Endothelial cell of umbilical vein (primary cell): ENCODE measurements around the gene KCNC1. TPM values are rescaled to one million over a fixed set of nuclear protein-coding genes. Genes with fewer than 3 reads are reported as not detected.

Source experiments
- BruUV-seq: library from RNA; stranded (reverse); fragments of 400-500 nt; replicated peaks from 2 replicates; lab custom pipeline; 2021; lab: Mats Ljungman, UMichigan
- CTCF ChIA-PET: fragments of 300-600, 350-600 bp; sonication (Branson Sonifier 250); formaldehyde crosslinking; loops from one replicate; lab custom pipeline; 2021; ENCODE audit warnings: antibody characterized with exemption, inconsistent platforms; lab: Charles Lee
- POLR2A ChIA-PET: fragments of 300-600, 350-600 bp; sonication (Branson Sonifier 250); formaldehyde crosslinking; loops from one replicate; lab custom pipeline; 2021; ENCODE audit warnings: antibody characterized with exemption, inconsistent platforms; lab: Charles Lee
- DNase-seq: peaks from one replicate; pipeline ENCODE4 v3.0.0-alpha.2; 2011; ENCODE audit warnings: low read depth, low spot score
- FAIRE-seq: peaks from 2 replicates; lab custom pipeline; 2011; peaks lifted over from hg19 to GRCh38; lab: Jason Lieb, UNC
- H2AFZ ChIP-seq: 2 replicates; pipeline ENCODE4 v1.6.0; 2012; ENCODE audit warnings: low read depth, low read length, control low read depth, inconsistent platforms
- H3K27ac ChIP-seq: 2 replicates; pipeline ENCODE4 v1.5.1; 2011; ENCODE audit warnings: low read depth, mild to moderate bottlenecking, control low read depth, low read length, moderate library complexity; ENCODE audit not compliant: insufficient read depth
- H3K27me3 ChIP-seq, 2 experiments: 2 replicates each; pipeline versions ENCODE4 v1.6.0 to v1.6.1; 2011; ENCODE audit warnings: low read length in 2 of 2, mixed read lengths in 1 of 2; ENCODE audit not compliant: control insufficient read depth in 2 of 2, insufficient read depth in 2 of 2
- H3K36me3 ChIP-seq, 2 experiments: 2 replicates in 1 of 2; 3 replicates in 1 of 2; pipeline ENCODE4 v1.5.1; 2011; ENCODE audit warnings: low read length in 2 of 2, mild to moderate bottlenecking in 1 of 2, moderate library complexity in 1 of 2; ENCODE audit not compliant: control insufficient read depth in 2 of 2, insufficient read depth in 2 of 2; ENCODE audit errors: extremely low read depth in 1 of 2
- H3K4me1 ChIP-seq: 3 replicates; pipeline ENCODE4 v1.5.1; 2011; ENCODE audit warnings: mild to moderate bottlenecking, low read length; ENCODE audit not compliant: control insufficient read depth, insufficient read depth; ENCODE audit errors: extremely low read depth
- H3K4me2 ChIP-seq: 2 replicates; pipeline ENCODE4 v1.6.1; 2011; ENCODE audit warnings: low read length, control low read depth, mixed read lengths; ENCODE audit not compliant: insufficient read depth
- H3K4me3 ChIP-seq, 3 experiments: fragments of 200-600 bp in 1 of 3; sonication (generic), shearing (Covaris generic) in 1 of 3; replicated peaks in 1 of 3; 2 replicates each; pipeline ENCODE4 v1.5.1; 2011 to 2016; ENCODE audit warnings: control low read depth in 3 of 3, low read length in 3 of 3, mild to moderate bottlenecking in 2 of 3, inconsistent platforms in 1 of 3, low read depth in 1 of 3, moderate library complexity in 1 of 3; ENCODE audit not compliant: insufficient read depth in 1 of 3
- H3K79me2 ChIP-seq: 2 replicates; pipeline ENCODE4 v1.6.0; 2012; ENCODE audit warnings: low read length, inconsistent platforms; ENCODE audit not compliant: control insufficient read depth, insufficient read depth
- H3K9ac ChIP-seq: replicated peaks from 2 replicates; pipeline ENCODE3; 2011; ENCODE audit warnings: low read length, control low read depth; ENCODE audit not compliant: insufficient read depth; ENCODE audit errors: extremely low read depth
- H3K9me1 ChIP-seq: replicated peaks from 3 replicates; pipeline ENCODE4 v1.6.0; 2011; ENCODE audit warnings: mild to moderate bottlenecking, low read length; ENCODE audit not compliant: control insufficient read depth, insufficient read depth; ENCODE audit errors: extremely low read depth
- H3K9me3 ChIP-seq: replicated peaks from 2 replicates; pipeline ENCODE4 v1.5.1; 2012; ENCODE audit warnings: low read length, inconsistent platforms; ENCODE audit not compliant: control insufficient read depth, insufficient read depth
- H4K20me1 ChIP-seq: replicated peaks from 2 replicates; pipeline ENCODE3; 2011; ENCODE audit warnings: mild to moderate bottlenecking, low read length; ENCODE audit not compliant: control insufficient read depth, insufficient read depth; ENCODE audit errors: extremely low read depth
- CTCF ChIP-seq, 2 donors: IDR thresholded peaks; 1 replicate in 1 of 2; 2 replicates in 1 of 2; pipeline ENCODE4 v1.5.1; 2011; ENCODE audit warnings: low read length in 2 of 2, mild to moderate bottlenecking in 2 of 2, moderate library complexity in 2 of 2, control low read depth in 1 of 2, inconsistent platforms in 1 of 2, low read depth in 1 of 2; ENCODE audit not compliant: insufficient read depth in 1 of 2; ENCODE audit errors: extremely low read depth in 1 of 2
- EZH2 ChIP-seq: IDR thresholded peaks from 2 replicates; pipeline ENCODE4 v1.6.1; 2012; ENCODE audit warnings: borderline replicate concordance, low read depth, mild to moderate bottlenecking, moderate library complexity, low read length, inconsistent platforms; ENCODE audit not compliant: severe bottlenecking
- FOS ChIP-seq: IDR thresholded peaks from 2 replicates; pipeline ENCODE4 v1.6.1; 2011; ENCODE audit warnings: mild to moderate bottlenecking, low read length, moderate library complexity, borderline replicate concordance; ENCODE audit not compliant: insufficient read depth
- GATA2 ChIP-seq: IDR thresholded peaks from 2 replicates; pipeline ENCODE4 v1.7.0; 2011; ENCODE audit warnings: low read depth, mild to moderate bottlenecking, moderate library complexity, mixed read lengths, low read length; ENCODE audit not compliant: insufficient read length, insufficient read depth
- JUN ChIP-seq: IDR thresholded peaks from 2 replicates; pipeline ENCODE4 v1.6.1; 2011; ENCODE audit warnings: borderline replicate concordance, low read depth; ENCODE audit not compliant: insufficient read length, insufficient read depth
- MAX ChIP-seq: IDR thresholded peaks from 2 replicates; pipeline ENCODE4 v1.6.1; 2011; ENCODE audit not compliant: insufficient read depth, insufficient read length
- MYC ChIP-seq: IDR thresholded peaks from one replicate; pipeline ENCODE4 v1.6.1; 2011; ENCODE audit warnings: mild to moderate bottlenecking, low read depth, low read length
- POLR2A ChIP-seq: IDR thresholded peaks from 2 replicates; pipeline ENCODE4 v1.6.1; 2012; ENCODE audit warnings: low read depth, mild to moderate bottlenecking, control low read depth, low read length
- POLR2AphosphoS5 ChIP-seq: IDR thresholded peaks from 2 replicates; pipeline ENCODE4 v1.6.1; 2012; ENCODE audit warnings: low read depth, mild to moderate bottlenecking, control low read depth, low read length, moderate library complexity; ENCODE audit not compliant: insufficient read depth
- dilution Hi-C: fragments of 300-500 bp; cut with MboI; formaldehyde crosslinking; loops from one replicate; pipeline ENCODE4 v1.15.0; 2019; ENCODE audit warnings: low sequenced_read_pairs; ENCODE audit not compliant: extremely low pct_ligation_motif_present
- intact Hi-C: fragments of 100-400 bp; cut with micrococcal nuclease; formaldehyde crosslinking; loops from one replicate; pipeline ENCODE4 v1.10.0; 2022
- polyA plus RNA-seq, 4 experiments: library from polyadenylated mRNA; depleted of rRNA in 3 of 4; stranded (reverse) in 3 of 4; unstranded in 1 of 4; fragments of >200 nt; gene quantifications; 2 replicates each; pipeline versions ENCODE4 v1.2.1 to v1.2.3, GENCODE V29; 2011 to 2012; ENCODE audit warnings: missing spikeins in 1 of 4
- total RNA-seq: library from RNA; stranded (reverse); gene quantifications from 2 replicates; pipeline ENCODE4 v1.2.3, GENCODE V29; 2021

The KCNC1 gene
- total and polyA plus RNA-seq, 2 donors (not counting 3 experiments of a cell fraction or from before 2014, with no cell fraction given): not detected

GRCh38 chr11:17777086-17777737 is 42.6 kb downstream of the KCNC1 start:
- Histone ChIP-seq H3K27me3 (no peaks in the 10 kb centered on the region), H4K20me1 (no peaks in the 10 kb centered on the region), H3K9ac (no peak overlapping the region), H3K9me1 (no peaks in the 10 kb centered on the region), H3K36me3 (no peaks in the 10 kb centered on the region), H3K27ac (no peak overlapping the region), H2AFZ (no peak overlapping the region), H3K4me1 (no peaks in the 10 kb centered on the region), H3K9me3 (no peaks in the 10 kb centered on the region), H3K4me2 (no peak overlapping the region), H3K79me2 (no peaks in the 10 kb centered on the region), H3K4me3 (no peak overlapping the region)
- no TSS peak for BruUV-seq
- FAIRE-seq: no peak
- TF ChIP-seq EZH2: no peak
- TF ChIP-seq MAX: no peak
- TF ChIP-seq GATA2: no peak
- no peak for TF ChIP-seq MYC
- no peak for TF ChIP-seq JUN
- no peak for TF ChIP-seq CTCF (IDR thresholded peaks at IDR 0.05; ENCODE audit: extremely low read depth in 1 of 2, insufficient read depth in 1 of 2, low read depth in 1 of 2, low read length in 2 of 2)
- TF ChIP-seq POLR2A: no peak
- no peak for TF ChIP-seq FOS
- no peak for TF ChIP-seq POLR2AphosphoS5
- POLR2A ChIA-PET: no interaction called here
- no peak for DNase-seq
- intact Hi-C loops: no loop called here
- CTCF ChIA-PET: no interaction called here
- dilution Hi-C loops: no loop called here
